Fibroblast of lung (primary cell): ENCODE data around the gene CGNL1. TPM values are rescaled to one million over a fixed set of nuclear protein-coding genes. Genes with fewer than 3 reads are reported as not detected.

Experiments used
- DNase-seq, 2 donors: peaks; one replicate each; pipeline versions ENCODE4 v3.0.0 to v3.0.0-alpha.2; 2010; ENCODE audit warnings: low read depth in 2 of 2
- H2AFZ ChIP-seq: 2 replicates; pipeline ENCODE4 v1.5.1; 2012; ENCODE audit warnings: low read length, control low read depth, inconsistent platforms
- H3K27ac ChIP-seq: 2 replicates; pipeline ENCODE4 v1.5.1; 2011; ENCODE audit warnings: low read length, control low read depth; ENCODE audit not compliant: insufficient read depth
- H3K27me3 ChIP-seq: 2 replicates; pipeline ENCODE4 v1.5.1; 2011; ENCODE audit warnings: mild to moderate bottlenecking, low read length; ENCODE audit not compliant: control insufficient read depth, insufficient read depth
- H3K36me3 ChIP-seq: 2 replicates; pipeline ENCODE4 v1.5.1; 2011; ENCODE audit warnings: low read length; ENCODE audit not compliant: control insufficient read depth, insufficient read depth
- H3K4me1 ChIP-seq: 2 replicates; pipeline ENCODE4 v1.5.1; 2011; ENCODE audit warnings: low read length; ENCODE audit not compliant: control insufficient read depth, insufficient read depth; ENCODE audit errors: extremely low read depth
- H3K4me2 ChIP-seq: 2 replicates; pipeline ENCODE4 v1.5.1; 2011; ENCODE audit warnings: low read length, control low read depth; ENCODE audit not compliant: insufficient read depth; ENCODE audit errors: extremely low read depth
- H3K4me3 ChIP-seq, 4 experiments: fragments of 200-600 bp in 1 of 4; sonication (generic) in 1 of 4; replicated peaks in 1 of 4; 2 replicates each; pipeline ENCODE4 v1.5.1; 2011 to 2016; ENCODE audit warnings: low read length in 4 of 4, low read depth in 3 of 4, mild to moderate bottlenecking in 3 of 4, control low read depth in 2 of 4, inconsistent platforms in 1 of 4, mixed read lengths in 1 of 4; ENCODE audit not compliant: insufficient read depth in 1 of 4; ENCODE audit errors: control extremely low read depth in 1 of 4
- H3K79me2 ChIP-seq: 2 replicates; pipeline ENCODE4 v1.5.1; 2012; ENCODE audit warnings: mild to moderate bottlenecking, low read length, inconsistent platforms; ENCODE audit not compliant: control insufficient read depth, insufficient read depth
- H3K9ac ChIP-seq: 2 replicates; pipeline ENCODE4 v1.5.1; 2011; ENCODE audit warnings: mild to moderate bottlenecking, low read length, control low read depth; ENCODE audit not compliant: insufficient read depth
- H3K9me3 ChIP-seq: 2 replicates; pipeline ENCODE4 v1.5.1; 2012; ENCODE audit warnings: low read depth, low read length; ENCODE audit not compliant: control insufficient read depth, insufficient read depth
- H4K20me1 ChIP-seq: 2 replicates; pipeline ENCODE4 v1.5.1; 2011; ENCODE audit warnings: low read length; ENCODE audit not compliant: control insufficient read depth, insufficient read depth; ENCODE audit errors: extremely low read depth
- CTCF ChIP-seq, 2 donors: IDR thresholded peaks in 1 of 2; conservative IDR thresholded peaks in 1 of 2; 1 replicate in 1 of 2; 2 replicates in 1 of 2; pipeline ENCODE4 v1.5.1; 2011 to 2012; ENCODE audit warnings: low read length in 2 of 2, control low read depth in 1 of 2, inconsistent platforms in 1 of 2, low read depth in 1 of 2, mild to moderate bottlenecking in 1 of 2
- EZH2 ChIP-seq: IDR thresholded peaks from 2 replicates; pipeline ENCODE4 v1.5.1; 2012; ENCODE audit warnings: low read length, control low read depth, mild to moderate bottlenecking; ENCODE audit errors: missing control alignments
- polyA plus RNA-seq, 2 donors: library from polyadenylated mRNA; depleted of rRNA in 1 of 2; stranded (reverse) in 1 of 2; unstranded in 1 of 2; fragments of >200 nt; gene quantifications; 2 replicates each; pipeline ENCODE4 v1.2.1, GENCODE V29; 2011 to 2012; ENCODE audit warnings: missing spikeins in 1 of 2
- total RNA-seq: library from RNA; depleted of rRNA; stranded (reverse); fragments of >200 nt; gene quantifications from 2 replicates; pipeline ENCODE4 v1.2.1, GENCODE V29; 2014

CGNL1 gene
- total and polyA plus RNA-seq, 2 donors (not counting 1 experiment from before 2014, with no cell fraction given), result 0.18 to 6.1 TPM

GRCh38 chr15:57598346-57598745, 222.0 kb downstream of the CGNL1 start:
- Histone ChIP-seq H3K4me2 (no peak overlapping the region), H3K9me3 (no peaks in the 10 kb centered on the region), H3K4me3 (no peak overlapping the region), H3K27me3 (peaks cover 7% of the 10 kb centered on the region), H3K36me3 (no peaks in the 10 kb centered on the region), H3K27ac (no peak overlapping the region), H3K4me1 (no peaks in the 10 kb centered on the region), H3K79me2 (no peaks in the 10 kb centered on the region), H3K9ac (no peak overlapping the region), H2AFZ (no peak overlapping the region), H4K20me1 (no peaks in the 10 kb centered on the region)
- no peak for TF ChIP-seq CTCF (conservative IDR thresholded peaks at IDR 0.05 in 1 of 2, IDR thresholded peaks at IDR 0.05 in 1 of 2; ENCODE audit: low read depth in 1 of 2, low read length in 2 of 2)
- TF ChIP-seq EZH2, result no peak
- no peak for DNase-seq

- no peaks in the 10 kb centered on the region for H3K36me3 ChIP-seq
- no peaks in the 10 kb centered on the region for H3K79me2 ChIP-seq
- no peak overlapping the region for H3K4me3 ChIP-seq
- DNase-seq, result no peak
- TF ChIP-seq EZH2 (no peak), CTCF (conservative IDR thresholded peaks at IDR 0.05 in 1 of 2, IDR thresholded peaks at IDR 0.05 in 1 of 2; ENCODE audit: low read depth in 1 of 2, low read length in 2 of 2) (no peak)
- H3K9ac ChIP-seq, result no peak overlapping the region
- no peak overlapping the region for H2AFZ ChIP-seq
- no peaks in the 10 kb centered on the region for H3K4me1 ChIP-seq
- H4K20me1 ChIP-seq, result no peaks in the 10 kb centered on the region
- H3K27ac ChIP-seq, result no peak overlapping the region
- peaks cover 7% of the 10 kb centered on the region for H3K27me3 ChIP-seq
- no peak overlapping the region for H3K4me2 ChIP-seq
- no peaks in the 10 kb centered on the region for H3K9me3 ChIP-seq
These were observed 223.0 kb downstream of the CGNL1 start for GRCh38 chr15:57599296-57599810.

DNA sequence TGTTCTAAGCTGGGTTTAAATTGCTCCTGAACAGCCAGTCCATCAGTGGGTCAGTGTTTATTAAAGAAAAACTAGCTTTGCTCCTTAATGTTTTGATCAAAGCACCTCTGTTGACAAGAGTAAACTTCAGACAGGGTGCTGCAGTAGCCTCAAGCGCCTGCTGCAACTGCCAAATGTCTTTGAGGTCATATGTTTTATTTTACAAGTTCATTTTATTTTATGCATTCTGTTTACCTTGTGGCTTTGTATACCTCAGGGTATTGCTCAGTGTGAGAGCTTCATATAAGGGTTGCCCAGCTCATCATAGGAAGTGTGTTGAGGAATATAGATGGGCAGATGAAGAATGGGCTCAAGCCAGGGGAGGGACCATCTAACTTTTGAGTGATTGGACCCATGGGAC, 223.9 kb downstream of the CGNL1 start:
- Histone ChIP-seq H2AFZ (no peak overlapping the region), H3K27ac (no peak overlapping the region), H3K4me1 (no peaks in the 10 kb centered on the region), H3K4me2 (no peak overlapping the region), H3K79me2 (no peaks in the 10 kb centered on the region), H3K9ac (no peak overlapping the region), H4K20me1 (no peaks in the 10 kb centered on the region), H3K9me3 (no peaks in the 10 kb centered on the region), H3K27me3 (peaks cover 7% of the 10 kb centered on the region), H3K4me3 (no peak overlapping the region), H3K36me3 (no peaks in the 10 kb centered on the region)
- no peak for DNase-seq
- TF ChIP-seq CTCF (conservative IDR thresholded peaks at IDR 0.05 in 1 of 2, IDR thresholded peaks at IDR 0.05 in 1 of 2; ENCODE audit: low read depth in 1 of 2, low read length in 2 of 2) (no peak), EZH2 (no peak)

Other genes starting within 250 kb of the CGNL1 start
- 0.17 TPM in 1 of 2 replicates, not detected in the other for gene MYZAP, start 215.4 kb downstream of the CGNL1 start, total RNA-seq
- 0.08 TPM in 1 of 2 replicates, not detected in the other for gene MYZAP, start 215.4 kb downstream of the CGNL1 start, polyA plus RNA-seq